GM19467 (cell line): ENCODE results near the gene HCRT.
"Not testable (repeated sequence)": the region's sequence is repeated elsewhere in the genome, so short reads cannot be mapped to it uniquely, and the experiment has no call there.

ENCODE experiments used
- ATAC-seq: cut with Tn5 transposase; IDR thresholded peaks from one replicate; pipeline ENCODE4 v1.9.1; 2021; ENCODE audit warnings: mild to moderate bottlenecking, moderate library complexity; ENCODE audit not compliant: unreplicated experiment

Gene HCRT

DNA sequence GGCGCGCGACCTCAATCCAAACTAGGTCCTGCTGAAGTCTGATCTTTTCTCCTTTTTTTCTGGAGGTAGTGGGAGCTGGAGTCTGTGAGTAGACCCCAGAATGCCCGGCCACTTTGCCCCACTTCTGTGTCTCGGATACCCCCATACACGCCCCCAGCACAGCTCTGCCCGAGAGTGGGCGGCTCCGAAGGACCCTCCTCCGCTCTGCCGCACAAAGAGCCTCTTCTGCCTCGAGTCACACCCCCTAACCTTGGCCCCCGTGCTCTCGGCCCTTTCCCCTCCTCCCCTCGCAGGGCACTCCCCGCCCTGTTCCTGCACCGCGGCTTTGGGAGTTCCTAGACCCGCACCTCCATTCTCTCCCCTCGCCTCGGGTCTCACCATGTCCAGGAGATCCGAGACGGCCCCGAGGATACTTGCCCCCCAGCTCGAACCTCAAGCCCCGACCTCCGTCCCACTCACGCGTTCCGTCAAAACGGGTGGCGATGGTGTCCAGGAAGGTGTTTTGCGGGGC lies 4.8 kb downstream of the HCRT start:
- no peak for ATAC-seq

- ATAC-seq: no peak
These were observed 5.3 kb downstream of the HCRT start for GRCh38 chr17:42179911-42180410.

DNA sequence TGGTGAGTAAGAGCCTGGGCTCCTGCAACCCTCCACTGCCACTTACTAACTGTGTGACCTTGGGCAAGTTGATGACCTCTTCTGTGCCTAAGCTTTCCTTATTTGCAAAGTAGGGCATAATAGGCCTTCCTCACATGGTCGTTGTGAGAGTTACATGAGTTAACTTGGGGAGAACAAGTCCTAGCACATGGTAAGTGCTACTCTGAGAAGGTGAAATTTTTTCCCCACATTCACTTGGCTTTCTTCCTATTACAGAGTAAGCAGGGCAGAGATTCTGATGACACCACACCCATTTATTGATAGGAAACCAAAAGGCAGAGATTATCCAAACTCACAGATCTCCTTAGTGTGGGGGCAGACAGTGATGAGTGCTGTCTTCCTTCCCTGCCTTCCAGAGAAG lies 5.9 kb downstream of the HCRT start:
- ATAC-seq: no peak

DNA sequence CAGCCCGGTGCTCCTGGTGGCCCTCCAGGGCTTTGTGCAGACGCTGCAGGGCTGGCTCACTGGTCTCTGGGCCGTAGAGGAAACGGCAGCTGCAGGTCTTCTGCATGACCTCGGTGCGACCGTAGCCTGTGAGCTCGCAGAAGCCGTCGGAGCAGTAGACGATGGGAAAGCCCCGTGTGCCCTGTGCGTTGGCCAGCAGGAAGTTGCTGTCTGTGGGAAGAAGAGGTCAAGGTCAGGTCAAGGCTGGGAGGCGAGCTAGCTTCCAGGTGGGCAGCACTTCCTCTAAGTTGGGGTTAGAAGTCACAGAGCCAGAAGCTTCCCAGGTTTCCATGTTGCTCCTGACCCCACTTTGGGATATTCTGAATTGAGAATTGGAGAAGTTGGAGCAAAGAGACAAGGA lies 6.4 kb downstream of the HCRT start:
- no peak for ATAC-seq

DNA sequence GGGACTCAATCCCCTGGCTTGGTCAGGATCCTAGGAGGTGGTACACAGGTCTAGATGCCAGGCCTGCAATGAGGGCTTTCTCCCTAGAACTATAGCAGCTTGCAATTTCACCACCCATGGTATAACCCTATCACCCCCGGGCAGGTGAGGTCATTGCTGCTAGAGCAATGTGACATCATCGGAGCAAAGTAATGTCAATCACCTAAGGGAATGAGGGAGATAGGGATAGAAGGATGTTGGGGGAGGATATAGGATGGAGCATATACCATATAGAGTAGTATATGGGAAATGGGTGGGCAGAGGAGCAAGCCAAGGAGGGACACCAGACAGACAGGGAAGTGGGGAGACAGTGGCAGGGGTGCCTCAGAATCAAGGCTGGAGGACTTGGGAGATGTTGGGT lies 7.6 kb downstream of the HCRT start:
- no peak for ATAC-seq

- ATAC-seq: no peak
These were observed 11.0 kb downstream of the HCRT start for GRCh38 chr17:42174126-42174783.

DNA sequence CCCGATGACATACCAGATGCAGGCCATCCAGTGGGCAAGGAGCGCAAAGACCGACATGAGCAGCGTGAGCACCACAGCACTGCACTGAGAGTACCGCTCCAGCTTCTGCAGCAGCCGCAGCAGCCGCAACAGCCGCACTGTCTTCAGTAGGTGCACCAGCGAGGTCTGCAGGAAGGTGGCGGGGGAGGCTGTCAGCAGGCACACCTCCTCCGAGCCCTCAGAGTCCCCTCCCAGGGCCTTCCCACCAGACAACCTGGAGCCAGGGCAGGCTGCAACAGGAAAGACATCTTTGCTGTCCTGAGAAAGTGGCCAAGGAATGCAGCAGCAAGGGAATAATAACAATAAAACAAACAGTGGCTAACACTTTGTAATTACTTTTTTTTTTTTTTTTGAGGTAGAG lies 13.4 kb downstream of the HCRT start:
- no peak for ATAC-seq

- no peak for ATAC-seq
These were observed 15.9 kb downstream of the HCRT start for GRCh38 chr17:42169351-42169750.

DNA sequence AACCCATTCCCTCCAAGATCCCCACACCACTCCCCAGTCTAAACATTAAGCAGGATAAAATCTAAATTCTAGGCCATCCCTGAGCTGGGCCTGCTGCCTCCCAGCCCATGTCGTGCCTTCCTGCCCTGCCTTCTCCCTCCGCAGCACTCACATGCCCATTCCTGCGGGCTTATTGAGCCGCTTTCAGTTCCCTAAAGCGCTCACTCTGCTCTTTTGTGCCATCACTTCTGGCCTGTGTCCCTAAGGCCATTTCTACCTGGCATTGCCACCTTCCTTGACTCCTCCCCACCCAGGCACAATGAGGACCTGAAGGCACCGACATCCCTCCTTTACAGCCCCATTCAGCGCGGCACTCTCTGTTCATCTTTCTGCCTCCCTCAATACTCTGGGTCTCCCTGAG lies 17.4 kb downstream of the HCRT start:
- no peak for ATAC-seq

GRCh38 chr17:42166196-42166763 lies 19.0 kb downstream of the HCRT start:
- no peak for ATAC-seq

DNA sequence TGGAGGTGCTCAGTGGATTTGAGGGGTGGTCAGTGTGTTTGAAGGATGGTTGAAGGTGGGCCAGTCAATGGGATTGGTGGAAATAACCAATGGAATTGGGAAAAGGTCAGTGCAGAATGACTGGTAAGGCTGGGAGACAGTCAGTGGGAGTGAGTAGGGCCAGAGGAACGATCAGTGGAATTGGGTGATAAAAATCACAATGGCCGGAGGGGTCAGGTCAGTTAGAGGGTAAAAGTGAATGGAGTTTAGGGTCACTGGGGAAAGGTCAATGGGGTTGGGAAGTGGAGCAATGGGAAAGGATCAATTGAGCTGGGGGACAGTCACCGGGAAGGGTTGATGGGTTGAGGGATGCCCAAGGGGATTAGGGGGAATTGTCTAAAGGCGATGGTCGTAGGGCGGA lies 19.5 kb downstream of the HCRT start:
- ATAC-seq: no peak

GRCh38 chr17:42163696-42164407 lies 21.4 kb downstream of the HCRT start:
- no peak for ATAC-seq

DNA sequence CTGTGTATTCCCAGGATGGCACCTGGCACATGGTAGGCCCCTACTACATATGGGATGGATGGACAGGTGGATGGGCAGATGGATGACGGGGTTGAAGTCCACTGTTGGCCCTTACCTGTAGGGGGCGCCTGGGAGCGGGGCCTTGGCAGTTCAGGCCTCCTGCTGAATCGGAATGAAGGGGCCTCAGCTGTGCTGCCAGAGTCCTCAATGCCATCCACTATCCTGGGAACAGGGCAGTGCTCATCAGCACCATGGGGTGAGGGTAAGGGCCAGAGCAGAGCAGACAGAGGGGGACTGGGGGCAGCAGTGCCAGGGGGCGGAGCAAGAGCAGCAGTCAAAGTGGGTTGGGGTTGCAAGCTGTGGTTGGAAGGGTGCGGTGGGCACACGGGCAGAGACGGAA lies 22.1 kb downstream of the HCRT start:
- no peak for ATAC-seq

- ATAC-seq: no peak
These were observed 24.7 kb downstream of the HCRT start for GRCh38 chr17:42160531-42160910.

GRCh38 chr17:42159796-42160530 lies 25.3 kb downstream of the HCRT start:
- ATAC-seq: no peak

DNA sequence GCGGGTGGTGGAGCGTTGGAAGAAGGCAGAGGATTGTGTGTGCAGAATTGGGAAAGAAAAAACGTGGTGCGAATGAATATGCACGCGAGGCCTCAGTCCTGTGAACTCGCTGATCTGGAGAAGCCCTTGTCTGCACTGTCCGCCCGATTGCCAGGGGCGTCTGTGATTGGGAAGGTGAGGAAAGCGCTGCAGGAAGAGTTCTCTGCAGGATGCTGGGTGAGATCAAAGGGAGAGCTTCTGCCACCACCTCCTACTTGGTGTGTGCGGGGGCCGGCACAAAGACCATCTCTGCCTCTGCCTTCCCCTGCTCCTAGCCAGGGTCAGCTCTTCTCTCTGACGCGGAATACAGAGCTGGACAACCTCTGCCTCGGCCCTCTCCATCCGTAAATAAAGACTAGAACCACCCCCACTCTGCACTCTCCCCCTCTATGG lies 29.6 kb downstream of the HCRT start:
- no peak for ATAC-seq

GRCh38 chr17:42153919-42154742 lies 31.1 kb downstream of the HCRT start:
- no peak for ATAC-seq

GRCh38 chr17:42146911-42147607 lies 38.2 kb downstream of the HCRT start:
- no peak for ATAC-seq

DNA sequence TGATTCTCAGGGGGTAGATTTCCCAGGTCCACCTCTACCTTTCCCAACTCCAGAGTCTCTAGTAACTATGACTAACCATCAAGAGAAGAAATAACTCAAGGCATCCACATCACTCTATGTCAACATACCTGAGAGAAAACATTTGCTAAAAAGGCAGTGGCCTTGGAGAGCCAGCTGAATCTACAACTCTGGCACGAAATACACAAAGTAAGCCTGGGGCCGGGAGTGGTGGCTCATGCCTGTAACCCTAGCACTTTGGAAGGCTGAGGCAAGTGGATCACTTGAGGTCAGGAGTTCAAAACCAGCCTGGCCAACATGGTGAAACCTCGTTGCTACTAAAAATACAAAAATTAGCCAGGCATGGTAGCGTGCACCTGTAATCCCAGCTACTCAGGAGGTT lies 42.1 kb downstream of the HCRT start:
- not testable (repeated sequence) for ATAC-seq

GRCh38 chr17:42142371-42142896 lies 42.8 kb downstream of the HCRT start:
- ATAC-seq: no peak
